Hypothalamus (tissue), 51 donors: ENCODE results near the gene HS3ST5.
A peak's percentile ranks its signal among the peaks of the same experiment; 100 is the strongest.
"Not testable (repeated sequence)": the region's sequence is repeated elsewhere in the genome, so short reads cannot be mapped to it uniquely, and the experiment has no call there.

ENCODE experiments used
- DNase-seq, 51 donors: peaks; one replicate each; lab custom pipeline; 2025; lab: John Stamatoyannopoulos, UW

The HS3ST5 gene

DNA sequence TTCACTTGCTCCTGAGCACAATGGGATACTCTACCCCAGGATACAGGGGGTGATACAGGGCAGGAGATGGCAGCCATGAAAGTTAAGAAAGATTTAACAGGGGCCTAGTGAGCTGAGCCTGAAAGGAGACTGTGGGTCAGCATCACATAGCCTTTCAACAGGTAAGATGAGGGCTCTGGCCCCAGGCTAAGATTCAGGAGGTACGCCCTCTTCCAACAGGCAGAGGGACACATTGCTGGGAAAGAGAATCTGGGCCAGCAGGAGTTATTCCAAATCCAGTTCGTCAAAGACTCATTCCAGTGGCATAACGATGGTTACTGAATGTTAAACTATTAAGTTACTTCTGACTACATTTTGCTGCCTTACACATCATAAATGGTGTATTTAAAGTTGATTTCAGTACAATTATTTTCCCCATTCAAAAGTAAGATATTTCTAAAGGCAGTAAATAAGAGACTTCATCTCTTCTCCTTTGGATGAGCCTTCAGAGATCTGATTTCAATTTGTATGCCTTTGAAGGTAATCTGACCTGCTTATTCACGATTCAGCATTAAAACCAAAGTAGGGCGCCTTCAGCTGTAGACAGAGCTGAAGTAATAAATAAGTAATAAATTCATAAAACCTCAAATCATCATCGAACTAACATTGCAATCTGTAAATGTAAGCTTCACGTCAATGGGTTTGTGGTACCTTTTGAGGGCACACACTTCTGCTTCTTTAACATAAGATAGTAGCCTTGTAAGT lies 62.4 kb downstream of the HS3ST5 start:
- DNase-seq, result no peak

DNA sequence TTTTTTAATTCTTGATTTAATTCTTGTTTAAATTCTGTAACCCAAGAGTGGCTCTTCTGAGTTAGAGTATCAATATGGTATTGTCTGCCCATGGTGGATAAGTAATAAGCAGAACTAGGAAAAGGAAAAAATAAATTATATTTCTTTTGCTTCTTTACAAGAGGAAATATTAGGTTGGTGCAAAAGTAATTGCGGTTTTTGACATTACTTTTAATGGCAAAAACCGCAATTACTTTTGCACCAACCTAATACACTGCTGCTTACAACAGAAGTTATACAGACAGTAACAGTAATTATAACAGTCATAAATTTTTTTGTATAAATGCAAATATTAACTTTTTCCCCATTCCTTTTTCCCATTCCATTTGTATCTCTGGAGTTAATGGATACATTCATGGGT lies 65.6 kb downstream of the HS3ST5 start:
- DNase-seq, result no peak

DNA sequence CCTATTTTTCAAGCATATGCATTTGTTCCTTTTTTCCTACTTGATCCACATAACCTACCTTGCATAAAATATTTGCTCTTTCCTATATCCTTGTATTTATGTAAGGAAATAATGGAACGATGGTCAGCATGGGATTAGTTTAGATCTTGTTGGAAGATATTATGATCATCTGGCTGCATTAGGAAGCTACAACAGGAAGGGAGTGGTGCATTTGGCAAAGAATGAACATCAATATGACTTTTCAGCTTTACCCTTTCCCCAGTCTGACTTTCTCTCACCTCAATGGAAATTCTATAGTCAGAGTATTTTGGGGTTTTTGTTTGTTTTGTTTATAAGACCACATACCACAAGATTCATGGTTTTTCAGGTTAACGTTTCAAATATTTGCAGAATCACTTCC lies 66.0 kb downstream of the HS3ST5 start:
- DNase-seq, result no peak

DNA sequence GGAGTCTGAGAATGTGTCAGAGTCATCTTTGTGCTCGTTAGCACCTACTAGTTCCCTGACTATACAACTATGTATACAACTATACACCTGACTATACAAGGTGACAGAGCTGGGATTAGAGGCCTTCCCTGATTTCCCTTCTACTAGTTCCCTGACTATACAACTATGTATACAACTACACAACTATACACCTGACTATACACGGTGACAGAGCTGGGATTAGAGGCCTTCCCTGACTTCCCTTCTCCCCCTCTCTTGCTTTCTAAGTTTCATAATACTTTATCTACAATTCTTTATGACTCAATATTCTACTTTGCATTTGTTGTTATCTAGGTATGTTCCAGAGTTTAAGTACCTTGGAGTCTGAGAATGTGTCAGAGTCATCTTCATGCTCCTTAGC lies 68.0 kb downstream of the HS3ST5 start:
- DNase-seq, result no peak

DNA sequence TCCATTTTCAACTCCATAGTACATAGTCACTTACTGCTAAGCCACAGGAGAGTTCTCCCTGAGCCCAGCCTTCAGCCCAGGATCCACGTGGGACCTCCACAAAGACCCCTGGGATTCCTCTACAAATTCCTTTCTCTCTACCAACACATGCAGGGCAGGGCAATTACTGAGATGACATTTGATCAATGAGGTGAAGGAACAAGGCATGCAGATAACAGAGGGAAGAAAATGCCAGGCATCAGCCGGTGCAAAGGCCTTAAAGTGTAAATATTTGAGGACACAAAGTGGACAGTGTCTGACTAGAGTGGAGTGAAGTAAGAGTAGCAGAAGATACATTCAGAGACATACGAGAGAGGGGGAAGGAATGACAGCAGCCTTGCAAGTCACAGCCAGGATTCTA lies 70.2 kb downstream of the HS3ST5 start:
- DNase-seq, result no peak

DNA sequence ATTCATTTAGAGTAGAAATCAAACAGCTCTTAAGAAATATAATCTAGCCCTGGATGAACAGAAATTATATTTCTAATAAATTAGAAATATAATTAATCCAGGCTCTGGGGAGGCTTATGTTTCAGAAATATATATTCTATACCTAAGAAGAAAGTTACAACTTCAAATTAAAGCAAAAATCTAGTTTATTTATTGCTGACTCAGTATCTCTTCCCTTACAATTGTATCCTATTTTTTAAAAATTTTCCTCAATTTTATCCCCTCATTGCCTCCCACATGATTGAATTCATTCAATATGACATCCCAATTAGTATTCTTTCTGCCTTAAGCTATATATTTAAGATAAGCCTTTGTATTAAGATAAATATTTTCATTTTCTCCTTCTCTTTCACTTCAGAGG lies 71.4 kb downstream of the HS3ST5 start:
- DNase-seq, result no peak

DNA sequence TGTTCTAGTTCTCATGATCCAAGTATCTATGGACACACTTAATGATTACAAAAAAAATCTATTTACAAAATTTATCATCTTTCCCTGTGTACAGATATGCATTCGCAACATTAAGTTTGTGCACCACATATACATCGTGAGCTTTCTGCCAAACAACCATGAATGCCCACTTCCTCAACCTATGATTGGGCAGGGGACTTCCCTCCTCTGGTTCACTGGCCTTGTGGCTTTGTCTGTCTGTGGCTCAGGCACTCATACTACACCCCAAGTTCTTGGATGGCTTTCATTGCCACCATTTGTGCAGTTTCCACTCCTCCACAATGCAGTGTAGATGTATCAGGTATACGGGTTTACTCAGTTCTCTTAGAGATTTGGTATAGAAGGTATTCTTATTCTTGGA lies 74.9 kb downstream of the HS3ST5 start:
- no peak for DNase-seq

DNA sequence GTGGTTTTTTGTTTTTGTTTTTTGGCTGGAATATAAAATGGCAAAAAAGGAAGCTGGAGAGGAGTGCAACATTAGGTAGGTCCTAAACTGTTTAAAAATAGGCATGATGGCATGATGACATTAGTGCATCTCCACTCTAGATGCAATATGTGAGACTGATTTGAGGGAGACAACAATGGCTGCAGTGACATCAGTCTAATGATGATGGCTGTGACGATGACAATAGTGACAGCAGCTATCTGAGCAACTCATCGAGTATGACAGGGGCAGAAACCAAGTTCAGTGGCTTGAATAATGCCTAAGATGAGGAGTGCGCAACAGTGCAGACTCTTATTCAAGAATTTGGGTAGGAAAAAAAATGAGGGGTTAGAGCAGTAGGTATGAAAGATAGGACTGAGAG lies 82.0 kb downstream of the HS3ST5 start:
- peak in 1 of 51 donors; percentile 8 for DNase-seq

DNA sequence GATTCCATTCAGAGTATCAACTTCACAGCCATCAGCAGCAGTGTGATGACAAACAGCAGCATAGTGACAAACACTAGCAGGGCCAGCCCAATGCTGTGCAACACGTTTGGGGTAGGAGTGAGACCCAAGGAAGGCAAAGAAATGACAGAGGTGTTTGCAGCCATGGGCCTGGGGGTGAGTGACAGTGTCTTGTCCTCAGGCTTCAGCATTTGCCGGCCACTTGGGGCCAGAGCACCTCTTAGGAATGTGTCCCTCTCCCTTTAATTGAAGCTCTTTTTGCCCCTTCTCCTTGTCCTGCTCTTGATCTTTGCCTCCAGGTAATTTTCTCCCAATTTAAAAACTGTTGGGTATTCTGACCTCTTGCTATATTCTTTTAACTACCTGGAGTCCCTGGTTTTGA lies 84.4 kb downstream of the HS3ST5 start:
- DNase-seq, result no peak

DNA sequence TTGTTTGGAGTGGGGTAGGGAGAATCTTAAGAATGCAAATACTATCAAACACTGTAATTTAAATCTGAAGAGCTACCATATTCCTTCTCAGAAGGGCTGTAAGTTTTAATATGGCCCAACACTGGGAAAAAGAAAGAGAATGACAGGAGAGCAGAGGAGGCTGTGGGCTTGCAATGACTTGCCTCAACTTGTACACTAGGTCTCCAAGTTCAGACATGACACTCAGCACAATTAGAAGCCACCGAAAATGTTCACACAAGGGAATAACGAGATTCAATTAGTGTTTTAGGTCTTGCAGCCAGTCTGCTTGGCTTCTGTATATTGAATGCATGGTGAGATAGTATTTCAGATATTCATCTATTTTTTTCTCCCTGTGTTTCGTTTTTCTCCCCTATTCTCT lies 89.4 kb downstream of the HS3ST5 start:
- DNase-seq, result no peak

DNA sequence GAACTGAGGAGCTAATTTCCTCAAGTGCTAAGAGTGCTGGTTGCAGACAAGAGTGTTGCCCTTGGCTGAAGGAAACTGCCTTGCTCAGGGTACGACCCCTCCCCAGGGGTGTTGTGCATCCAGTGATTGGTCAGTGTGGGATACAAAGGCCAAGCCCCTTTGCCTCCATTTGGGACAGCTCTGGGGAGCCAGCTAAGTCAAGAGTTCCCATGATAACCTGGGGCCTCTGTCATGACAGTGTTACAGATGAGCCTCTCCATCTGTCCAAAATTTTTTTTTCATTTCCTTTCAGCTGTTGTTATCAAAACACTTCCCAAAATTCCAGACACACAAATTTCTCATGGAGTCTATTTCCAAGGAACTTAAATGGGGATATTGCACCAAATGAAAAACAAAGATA lies 93.3 kb downstream of the HS3ST5 start:
- no peak for DNase-seq

DNA sequence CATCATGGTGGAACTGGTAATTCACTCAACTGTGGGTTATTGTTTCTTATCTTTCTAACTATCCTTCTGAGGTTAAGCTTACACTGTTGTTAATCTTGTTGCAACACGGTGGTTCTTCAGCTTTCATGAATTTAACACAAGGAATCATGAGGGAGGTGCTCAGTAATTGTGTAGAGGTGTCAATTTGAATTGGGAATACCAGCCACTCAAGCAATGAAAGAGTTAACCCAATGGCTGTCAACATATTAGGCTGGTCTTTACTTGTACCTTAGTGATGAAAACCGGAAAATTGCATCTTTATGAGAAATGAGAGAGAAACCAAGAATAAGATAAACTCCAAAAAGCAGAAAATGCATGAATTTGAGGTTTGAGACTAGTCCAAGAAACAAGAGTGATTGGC lies 95.7 kb downstream of the HS3ST5 start:
- DNase-seq, result no peak

DNA sequence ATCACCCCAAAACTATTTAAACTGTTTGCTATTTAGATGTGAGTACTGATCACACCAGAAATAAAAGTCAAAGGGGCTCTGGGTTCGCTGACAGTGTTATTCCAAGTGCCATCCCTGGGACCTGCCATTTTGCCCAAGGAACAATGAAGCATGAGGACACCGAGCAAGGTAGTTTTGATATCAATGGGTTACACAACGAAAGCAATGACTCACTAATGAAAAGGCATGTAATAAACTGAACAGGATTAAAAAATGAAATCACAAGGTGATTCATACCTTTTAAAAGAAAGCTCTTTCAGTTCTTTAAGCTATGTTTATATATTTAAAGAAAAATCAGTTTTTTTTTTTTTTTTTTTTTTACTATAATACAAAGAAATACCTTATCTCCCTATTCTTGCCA lies 102.0 kb downstream of the HS3ST5 start:
- DNase-seq, result no peak

DNA sequence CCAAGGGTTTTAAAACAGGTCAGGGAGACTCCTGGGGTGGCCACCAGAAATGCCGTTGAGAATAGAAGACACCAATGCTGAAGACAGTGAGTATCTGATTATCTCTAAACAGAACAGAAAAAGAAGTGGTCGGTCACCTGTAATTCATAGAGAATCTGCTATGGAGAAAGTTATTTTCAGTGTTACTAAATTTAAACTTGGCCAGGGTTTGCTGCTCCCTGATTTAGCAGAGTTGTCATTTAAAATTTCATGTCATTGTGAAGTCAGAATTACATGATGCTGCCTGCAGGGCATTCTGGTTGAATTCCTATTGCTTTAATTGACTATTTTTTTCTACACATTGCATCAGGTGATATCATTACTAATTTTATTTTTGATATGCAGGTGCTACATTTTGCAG lies 114.1 kb downstream of the HS3ST5 start:
- DNase-seq, result no peak

DNA sequence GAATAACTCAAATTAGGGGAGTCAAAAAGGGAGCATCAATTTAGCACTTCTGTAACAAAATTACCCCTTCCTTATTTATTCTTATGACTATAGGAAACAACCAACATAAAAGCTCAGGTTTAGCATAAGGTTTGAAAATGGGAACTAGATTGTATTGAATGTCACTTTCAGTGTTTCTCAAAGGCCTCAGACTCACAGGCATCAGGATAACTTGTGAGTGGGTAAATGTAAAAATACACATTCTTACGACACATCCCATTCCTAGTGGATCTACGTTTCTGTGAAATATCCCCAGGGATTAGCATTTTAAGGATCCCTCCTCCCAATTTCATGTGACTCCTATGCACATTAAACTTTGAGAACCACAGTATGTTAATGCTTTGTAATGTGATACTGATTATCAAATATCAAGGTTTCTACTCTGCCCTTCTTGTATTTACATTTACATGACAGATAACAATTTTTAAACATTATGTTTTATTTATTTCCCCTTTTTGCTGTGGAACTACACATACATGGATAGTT lies 114.8 kb downstream of the HS3ST5 start:
- DNase-seq, result no peak

DNA sequence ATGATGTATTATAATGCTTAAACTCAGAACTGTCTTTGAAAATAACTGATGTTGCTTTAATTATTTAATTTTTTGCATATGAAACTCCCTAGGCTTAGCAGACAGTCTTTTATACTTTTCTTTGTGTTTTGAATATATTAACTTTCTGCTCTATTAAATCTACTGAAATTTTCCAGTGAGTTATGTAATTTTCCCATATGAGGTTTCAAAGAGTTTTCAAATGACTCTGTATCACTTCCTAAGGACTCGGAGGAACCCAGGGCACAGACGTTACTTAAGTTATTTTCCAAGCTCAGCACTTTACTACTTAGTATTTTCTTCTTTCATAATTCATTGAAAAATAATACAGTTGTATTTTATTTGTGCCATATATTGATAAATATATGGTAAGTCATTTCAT lies 122.6 kb downstream of the HS3ST5 start:
- DNase-seq, result no peak

DNA sequence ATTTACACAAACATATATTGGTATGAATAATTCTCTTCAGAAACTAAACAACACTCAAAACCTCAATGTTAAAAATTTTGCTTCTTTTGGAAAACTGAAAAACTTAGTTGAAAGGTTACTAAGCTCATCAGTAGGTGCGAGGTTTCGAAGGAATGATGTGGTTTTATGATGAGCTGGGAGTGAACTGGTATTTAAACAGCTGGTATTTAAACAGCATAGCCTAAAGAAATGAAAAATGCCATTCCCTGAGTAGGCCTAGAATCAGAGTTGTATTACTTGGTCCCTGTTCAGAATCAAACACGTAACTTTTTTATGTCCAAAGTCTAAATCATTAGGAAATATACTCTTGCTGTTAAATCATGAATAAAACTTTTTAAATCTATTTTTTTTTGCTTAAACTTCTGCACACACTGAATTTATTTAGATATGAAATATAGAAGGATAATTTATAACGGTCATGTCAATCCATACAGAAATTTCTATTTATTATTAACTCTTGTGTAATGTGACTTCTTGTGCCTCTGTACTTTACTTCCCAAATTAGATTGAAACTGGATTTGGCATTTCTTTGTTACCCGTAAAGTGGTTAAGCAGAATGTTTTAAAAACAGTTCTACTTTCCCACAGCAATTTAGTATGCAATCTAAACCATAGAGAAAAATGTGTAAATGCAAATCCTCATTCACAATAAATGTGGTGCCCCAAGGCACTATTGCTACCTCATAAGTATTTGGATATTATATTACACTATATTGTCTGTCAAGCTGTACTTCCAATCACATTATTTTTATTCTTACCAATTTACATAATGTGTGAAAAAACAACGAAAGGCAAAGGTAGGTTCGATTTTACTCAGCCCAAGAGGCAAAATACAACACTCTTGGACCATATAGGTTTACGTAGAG lies 124.1 kb downstream of the HS3ST5 start:
- no peak for DNase-seq

DNA sequence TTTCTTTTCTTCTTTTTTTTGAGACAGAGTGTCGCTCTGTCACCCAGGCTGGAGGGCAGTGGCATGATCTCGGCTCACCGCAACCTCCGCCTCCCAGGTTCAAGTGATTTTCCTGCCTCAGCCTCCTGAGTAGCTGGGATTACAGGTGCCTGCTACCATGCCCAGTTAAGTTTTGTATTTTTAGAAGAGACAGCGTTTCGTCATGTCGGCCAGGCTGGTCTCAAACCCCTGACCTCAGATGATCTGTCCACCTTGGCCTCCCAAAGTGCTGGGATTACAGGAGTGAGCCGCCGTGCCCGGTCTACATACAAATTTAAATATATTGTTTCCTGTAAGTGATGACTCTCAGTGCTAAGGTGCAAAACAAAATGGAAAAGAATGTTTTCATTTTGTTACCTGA lies 124.8 kb downstream of the HS3ST5 start:
- DNase-seq, result not testable (repeated sequence)

DNA sequence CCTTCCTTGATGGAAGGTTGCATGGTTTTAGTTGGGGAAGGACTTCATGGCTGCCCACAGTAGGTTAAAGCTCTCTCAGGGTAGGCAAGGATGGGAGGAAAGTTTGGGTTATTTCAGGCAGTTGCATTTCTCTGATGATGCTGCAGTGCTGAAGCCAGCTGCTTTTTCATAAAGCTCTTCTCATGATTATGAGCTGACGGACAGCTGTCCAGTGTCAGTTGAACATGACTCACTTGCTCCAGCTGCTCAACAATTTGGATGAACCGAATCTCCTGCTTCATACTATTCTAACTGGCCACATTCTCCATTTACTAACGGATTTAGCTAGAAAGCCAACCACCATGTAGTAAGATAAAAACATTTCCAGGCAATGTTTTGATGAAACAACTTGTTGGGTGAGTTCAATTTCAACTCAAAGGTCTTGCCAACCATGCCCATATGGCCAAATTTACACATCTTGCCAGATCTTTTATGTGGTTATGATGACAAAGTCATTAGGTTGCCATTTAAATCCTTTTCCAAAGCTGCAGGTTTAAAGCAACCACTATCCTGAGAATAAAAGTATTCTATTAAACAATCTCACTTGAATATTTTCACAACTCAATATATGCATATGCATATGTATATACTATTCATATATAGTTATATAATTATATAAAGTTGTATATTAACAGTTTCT lies 125.9 kb downstream of the HS3ST5 start:
- no peak for DNase-seq

DNA sequence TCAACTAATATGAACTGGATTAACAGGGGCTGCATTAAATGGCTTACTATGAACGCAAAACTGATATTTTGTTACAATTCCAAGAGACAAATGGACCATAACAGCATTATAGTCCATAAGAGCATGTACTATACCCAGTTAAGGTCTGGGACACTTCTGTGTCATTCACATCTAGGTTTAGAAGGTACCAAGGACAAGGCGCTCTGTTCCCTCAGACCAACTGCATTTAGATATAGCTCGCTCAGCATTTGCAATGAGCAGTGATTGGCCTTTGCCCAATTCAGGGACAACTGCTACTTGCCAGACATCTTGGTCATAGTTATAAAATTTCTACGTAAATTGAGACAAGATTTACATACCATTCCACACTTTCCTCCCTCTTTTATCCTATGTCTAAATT lies 132.4 kb downstream of the HS3ST5 start:
- no peak for DNase-seq

DNA sequence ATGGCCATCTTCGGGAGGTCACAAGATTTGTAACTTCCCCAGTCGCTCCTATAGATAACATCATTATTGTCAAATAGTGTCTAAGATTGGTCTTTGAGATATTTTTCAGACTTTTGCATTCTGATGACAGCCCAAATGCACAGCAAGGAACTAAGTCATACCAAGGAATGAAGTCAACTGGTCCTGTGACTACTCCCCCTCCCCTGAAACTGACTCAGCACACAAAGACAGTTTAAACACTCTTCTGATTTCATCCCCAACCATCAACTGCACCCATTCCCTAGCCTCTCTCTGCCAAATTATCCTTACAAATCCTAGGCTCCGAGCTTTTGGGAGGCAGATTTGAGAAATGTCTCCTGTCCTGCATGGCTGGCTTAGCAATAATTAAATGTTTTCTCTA lies 139.4 kb downstream of the HS3ST5 start:
- DNase-seq, result no peak
